DND-41 (cell line): ENCODE data around the gene CPEB4.

Experiments
- ATAC-seq: fragments of 200-7000 bp; cut with Tn5 transposase; 3 replicates; pipeline ENCODE4 v1.9.1; 2021; ENCODE audit warnings: low read depth; ENCODE audit not compliant: insufficient read depth
- DNase-seq: peaks from one replicate; pipeline ENCODE4 v3.0.0-alpha.2; 2020
- H2AFZ ChIP-seq: 2 replicates; pipeline ENCODE4 v1.6.0; 2012; ENCODE audit warnings: low read depth, low read length
- H3K27ac ChIP-seq: 2 replicates; pipeline ENCODE4 v1.5.1; 2012; ENCODE audit warnings: low read length, inconsistent platforms
- H3K27me3 ChIP-seq: fragments of 200-600 bp; sonication (generic); 2 replicates; pipeline ENCODE4 v1.6.0; 2012; ENCODE audit warnings: low read length, mild to moderate bottlenecking, inconsistent platforms; ENCODE audit not compliant: insufficient read depth, poor library complexity
- H3K36me3 ChIP-seq: 2 replicates; pipeline ENCODE4 v1.5.1; 2012; ENCODE audit warnings: low read length, inconsistent platforms; ENCODE audit not compliant: insufficient read depth
- H3K4me1 ChIP-seq: 2 replicates; pipeline ENCODE4 v1.5.1; 2012; ENCODE audit warnings: mild to moderate bottlenecking, low read length; ENCODE audit not compliant: insufficient read depth
- H3K4me2 ChIP-seq: 2 replicates; pipeline ENCODE4 v1.6.0; 2012; ENCODE audit warnings: mild to moderate bottlenecking, moderate library complexity, low read length, inconsistent platforms; ENCODE audit not compliant: insufficient read depth
- H3K4me3 ChIP-seq, 2 experiments: fragments of 200-600 bp in 1 of 2; shearing (Covaris generic) in 1 of 2; 2 replicates each; pipeline ENCODE4 v1.5.1; 2012 to 2016; ENCODE audit warnings: inconsistent platforms in 2 of 2, low read length in 2 of 2, mild to moderate bottlenecking in 2 of 2, low read depth in 1 of 2, moderate library complexity in 1 of 2
- H3K79me2 ChIP-seq: 2 replicates; pipeline ENCODE4 v1.6.0; 2012; ENCODE audit warnings: low read length, inconsistent platforms; ENCODE audit not compliant: insufficient read depth
- H3K9ac ChIP-seq: 2 replicates; pipeline ENCODE4 v1.6.0; 2012; ENCODE audit warnings: low read depth, mild to moderate bottlenecking, inconsistent platforms, low read length, moderate library complexity
- H3K9me3 ChIP-seq: 2 replicates; pipeline ENCODE4 v1.5.1; 2012; ENCODE audit warnings: low read length, moderate library complexity, mild to moderate bottlenecking, inconsistent platforms; ENCODE audit not compliant: insufficient read depth, severe bottlenecking
- H4K20me1 ChIP-seq: 2 replicates; pipeline ENCODE4 v1.6.0; 2012; ENCODE audit warnings: low read length; ENCODE audit not compliant: insufficient read depth
- EZH2 ChIP-seq: IDR thresholded peaks from 3 replicates; pipeline ENCODE4 v1.6.1; 2012; ENCODE audit warnings: borderline replicate concordance, low read depth, mild to moderate bottlenecking, moderate library complexity, low read length, inconsistent platforms; ENCODE audit not compliant: severe bottlenecking
- TF ChIP-seq, protein P1 (sequence below): IDR thresholded peaks from 2 replicates; pipeline ENCODE4 v1.5.1; 2012; ENCODE audit warnings: borderline replicate concordance, low read length, moderate library complexity, mild to moderate bottlenecking; ENCODE audit not compliant: poor library complexity, severe bottlenecking; ENCODE audit errors: extremely low read depth

Gene CPEB4

GRCh38 chr5:173913686-173914321 is 25.7 kb downstream of the CPEB4 start:
- Histone ChIP-seq H4K20me1 (no peaks in the 10 kb centered on the region), H3K4me3 (no peak overlapping the region), H2AFZ (no peak overlapping the region), H3K79me2 (no peaks in the 10 kb centered on the region), H3K4me2 (no peak overlapping the region), H3K9ac (no peak overlapping the region), H3K27ac (no peak overlapping the region), H3K36me3 (no peaks in the 10 kb centered on the region), H3K9me3 (no peaks in the 10 kb centered on the region), H3K4me1 (peaks cover 11% of the 10 kb centered on the region), H3K27me3 (no peaks in the 10 kb centered on the region)
- DNase-seq = no peak
- ATAC-seq = no peak
- TF ChIP-seq, protein P1, sequence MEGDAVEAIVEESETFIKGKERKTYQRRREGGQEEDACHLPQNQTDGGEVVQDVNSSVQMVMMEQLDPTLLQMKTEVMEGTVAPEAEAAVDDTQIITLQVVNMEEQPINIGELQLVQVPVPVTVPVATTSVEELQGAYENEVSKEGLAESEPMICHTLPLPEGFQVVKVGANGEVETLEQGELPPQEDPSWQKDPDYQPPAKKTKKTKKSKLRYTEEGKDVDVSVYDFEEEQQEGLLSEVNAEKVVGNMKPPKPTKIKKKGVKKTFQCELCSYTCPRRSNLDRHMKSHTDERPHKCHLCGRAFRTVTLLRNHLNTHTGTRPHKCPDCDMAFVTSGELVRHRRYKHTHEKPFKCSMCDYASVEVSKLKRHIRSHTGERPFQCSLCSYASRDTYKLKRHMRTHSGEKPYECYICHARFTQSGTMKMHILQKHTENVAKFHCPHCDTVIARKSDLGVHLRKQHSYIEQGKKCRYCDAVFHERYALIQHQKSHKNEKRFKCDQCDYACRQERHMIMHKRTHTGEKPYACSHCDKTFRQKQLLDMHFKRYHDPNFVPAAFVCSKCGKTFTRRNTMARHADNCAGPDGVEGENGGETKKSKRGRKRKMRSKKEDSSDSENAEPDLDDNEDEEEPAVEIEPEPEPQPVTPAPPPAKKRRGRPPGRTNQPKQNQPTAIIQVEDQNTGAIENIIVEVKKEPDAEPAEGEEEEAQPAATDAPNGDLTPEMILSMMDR = no peak
- TF ChIP-seq EZH2 = no peak

- H3K9ac ChIP-seq = no peak overlapping the region
- H3K9me3 ChIP-seq = no peaks in the 10 kb centered on the region
- no peak overlapping the region for H3K4me2 ChIP-seq
- no peak overlapping the region for H3K27ac ChIP-seq
- TF ChIP-seq EZH2 = no peak
- TF ChIP-seq, protein P1 = no peak
- H3K4me1 ChIP-seq = peaks cover 15% of the 10 kb centered on the region
- H3K4me3 ChIP-seq = no peak overlapping the region
- no peak overlapping the region for H2AFZ ChIP-seq
- H3K79me2 ChIP-seq = no peaks in the 10 kb centered on the region
- ATAC-seq (no peak), DNase-seq (no peak)
- no peaks in the 10 kb centered on the region for H3K27me3 ChIP-seq
- H3K36me3 ChIP-seq = no peaks in the 10 kb centered on the region
- H4K20me1 ChIP-seq = no peaks in the 10 kb centered on the region
Observed at GRCh38 chr5:173915310-173916014, 27.3 kb downstream of the CPEB4 start.

GRCh38 chr5:173916233-173916632 is 28.1 kb downstream of the CPEB4 start:
- no peak overlapping the region for H3K27ac ChIP-seq
- no peak overlapping the region for H3K9ac ChIP-seq
- no peaks in the 10 kb centered on the region for H3K36me3 ChIP-seq
- H3K9me3 ChIP-seq = no peaks in the 10 kb centered on the region
- no peak overlapping the region for H3K4me3 ChIP-seq
- no peaks in the 10 kb centered on the region for H4K20me1 ChIP-seq
- H3K27me3 ChIP-seq = no peaks in the 10 kb centered on the region
- H3K4me1 ChIP-seq = peaks cover 15% of the 10 kb centered on the region
- no peak for ATAC-seq
- DNase-seq = no peak
- TF ChIP-seq, protein P1 = no peak
- TF ChIP-seq EZH2 = no peak
- H2AFZ ChIP-seq = no peak overlapping the region
- H3K79me2 ChIP-seq = no peaks in the 10 kb centered on the region
- no peak overlapping the region for H3K4me2 ChIP-seq
